Measurements from ENCODE around the gene ADD3. TPM values are rescaled to one million over a fixed set of nuclear protein-coding genes. Genes with fewer than 3 reads are reported as not detected.

ADD3 gene
- total and polyA plus RNA-seq, 8 donors: 31.9 to 83.3 (median 47.2) TPM

DNA sequence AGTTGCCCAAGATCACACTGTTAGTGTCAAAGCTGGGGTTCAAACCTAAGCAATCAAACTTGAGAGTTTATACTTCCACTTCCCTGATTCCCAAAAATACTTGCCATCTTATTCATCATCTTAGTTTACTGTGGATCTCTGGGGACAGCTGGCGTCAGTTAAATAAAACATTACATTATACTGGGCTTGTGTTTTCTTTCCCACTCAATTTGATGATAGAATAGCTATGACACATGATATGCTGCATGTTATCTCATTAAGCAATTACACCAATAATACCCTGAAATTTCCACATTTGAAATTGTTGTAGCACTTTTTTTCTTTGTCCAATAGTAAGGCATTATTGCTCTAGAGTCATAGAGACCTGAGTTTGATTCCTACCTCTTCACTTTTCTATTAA lies 136.7 kb downstream of the ADD3 start:
- Histone ChIP-seq H3K27me3 (no peaks in the 10 kb centered on the region), H3K36me3 (no peaks in the 10 kb centered on the region), H3K27ac (no peak overlapping the region), H3K4me1 (peaks cover 6 to 10% (median 9%) of the 10 kb centered on the region in 3 donors), H3K9me3 (no peaks in the 10 kb centered on the region), H3K4me3 (no peak overlapping the region)
- intact Hi-C loops (cut with DNase I): loop anchor here in 1 of 3 donors (10.0 kb wide), 1 partner anchor 50 kb away; no protein-coding TSS in a partner anchor
- 56 to 62% methylated on average over 1 of the region's 1 CpG for WGBS, 2 donors
- ATAC-seq (no peak), FAIRE-seq (no peak), DNase-seq (no peak)
- TF ChIP-seq, protein P1, sequence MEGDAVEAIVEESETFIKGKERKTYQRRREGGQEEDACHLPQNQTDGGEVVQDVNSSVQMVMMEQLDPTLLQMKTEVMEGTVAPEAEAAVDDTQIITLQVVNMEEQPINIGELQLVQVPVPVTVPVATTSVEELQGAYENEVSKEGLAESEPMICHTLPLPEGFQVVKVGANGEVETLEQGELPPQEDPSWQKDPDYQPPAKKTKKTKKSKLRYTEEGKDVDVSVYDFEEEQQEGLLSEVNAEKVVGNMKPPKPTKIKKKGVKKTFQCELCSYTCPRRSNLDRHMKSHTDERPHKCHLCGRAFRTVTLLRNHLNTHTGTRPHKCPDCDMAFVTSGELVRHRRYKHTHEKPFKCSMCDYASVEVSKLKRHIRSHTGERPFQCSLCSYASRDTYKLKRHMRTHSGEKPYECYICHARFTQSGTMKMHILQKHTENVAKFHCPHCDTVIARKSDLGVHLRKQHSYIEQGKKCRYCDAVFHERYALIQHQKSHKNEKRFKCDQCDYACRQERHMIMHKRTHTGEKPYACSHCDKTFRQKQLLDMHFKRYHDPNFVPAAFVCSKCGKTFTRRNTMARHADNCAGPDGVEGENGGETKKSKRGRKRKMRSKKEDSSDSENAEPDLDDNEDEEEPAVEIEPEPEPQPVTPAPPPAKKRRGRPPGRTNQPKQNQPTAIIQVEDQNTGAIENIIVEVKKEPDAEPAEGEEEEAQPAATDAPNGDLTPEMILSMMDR (IDR thresholded peaks at IDR 0.05): no peak

DNA sequence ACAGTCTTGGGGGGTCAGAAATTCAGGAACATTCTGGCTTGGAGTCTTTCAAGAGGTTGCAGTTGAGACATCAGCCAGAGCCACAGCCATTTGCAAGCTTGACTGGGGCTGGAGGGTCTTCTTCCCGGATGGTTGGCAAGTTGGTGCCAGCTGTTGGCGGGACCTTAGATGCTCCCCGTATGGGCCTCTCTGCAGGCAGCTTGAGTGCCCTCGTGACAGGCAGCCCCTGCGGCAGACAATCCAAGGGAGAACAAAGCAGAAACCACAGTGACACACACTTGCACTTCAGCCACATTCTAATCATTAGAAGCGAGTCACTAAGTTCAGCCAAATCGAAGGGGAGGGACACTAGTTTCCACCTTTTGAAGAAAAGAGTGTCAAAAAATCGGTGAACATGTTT lies 140.2 kb downstream of the ADD3 start:
- no peak overlapping the region for H3K27ac ChIP-seq
- TF ChIP-seq, protein P1 (IDR thresholded peaks at IDR 0.05): no peak
- WGBS, 2 donors: 58 to 68% methylated on average over 8 of the region's 8 CpGs
- no peak overlapping the region for H3K4me3 ChIP-seq
- DNase-seq: no peak
- H3K36me3 ChIP-seq: no peaks in the 10 kb centered on the region
- ATAC-seq: no peak
- intact Hi-C loops (cut with DNase I): loop anchor here in 1 of 3 donors (10.0 kb wide), 1 partner anchor 47 kb away; no protein-coding TSS in a partner anchor
- H3K4me1 ChIP-seq: no peaks in the 10 kb centered on the region
- no peaks in the 10 kb centered on the region for H3K27me3 ChIP-seq
- no peaks in the 10 kb centered on the region for H3K9me3 ChIP-seq
- FAIRE-seq: no peak

DNA sequence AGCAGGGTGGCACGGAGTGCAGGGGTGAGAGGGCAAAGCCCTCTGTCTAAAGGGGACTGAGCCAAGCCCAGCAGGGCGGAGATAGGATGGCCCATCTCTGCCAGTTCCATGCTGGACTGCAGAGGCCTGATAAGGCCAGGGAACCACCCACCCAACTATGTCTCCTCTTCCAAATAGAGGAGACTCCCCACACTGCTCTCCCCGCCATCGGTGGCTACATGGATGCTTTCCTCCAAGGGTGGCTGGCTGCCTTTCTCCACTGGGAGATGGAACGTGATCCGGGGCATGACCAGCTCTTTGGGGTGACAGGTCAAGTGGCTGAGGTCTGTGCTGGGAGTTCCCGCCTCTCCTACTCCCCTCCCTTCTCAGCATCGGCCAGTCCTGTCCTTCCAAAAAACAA lies 141.5 kb downstream of the ADD3 start:
- TF ChIP-seq, protein P1 (IDR thresholded peaks at IDR 0.05): no peak
- no peak for FAIRE-seq
- H3K4me3 ChIP-seq: no peak overlapping the region
- intact Hi-C loops (cut with DNase I): loop anchor here in 1 of 3 donors (10.0 kb wide), 1 partner anchor 46 kb away; no protein-coding TSS in a partner anchor
- H3K27ac ChIP-seq: no peak overlapping the region
- 76 to 85% methylated on average over 8 of the region's 8 CpGs for WGBS, 2 donors
- no peak for ATAC-seq
- H3K9me3 ChIP-seq: no peaks in the 10 kb centered on the region
- H3K4me1 ChIP-seq: no peaks in the 10 kb centered on the region
- H3K27me3 ChIP-seq: no peaks in the 10 kb centered on the region
- DNase-seq: no peak
- no peaks in the 10 kb centered on the region for H3K36me3 ChIP-seq

DNA sequence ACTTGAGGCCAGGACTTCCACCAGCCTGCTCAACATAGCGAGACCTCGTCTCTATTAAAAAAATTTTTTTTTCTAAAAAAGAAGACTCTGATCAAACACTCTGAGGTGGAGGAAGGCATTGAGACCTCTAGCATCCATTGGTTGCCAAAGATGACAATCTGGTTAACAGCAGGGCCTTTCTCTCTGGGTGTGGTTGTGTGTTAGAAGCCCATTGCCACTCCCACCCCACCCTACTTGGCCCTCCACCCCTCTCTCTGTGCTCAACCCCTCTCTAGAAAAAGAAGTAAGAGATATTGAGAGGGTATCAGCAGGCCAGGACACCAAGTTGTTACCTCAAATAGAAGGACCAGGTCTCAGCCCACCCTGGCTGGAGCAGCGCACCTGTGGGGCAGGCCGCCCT lies 142.3 kb downstream of the ADD3 start:
- H3K36me3 ChIP-seq: no peaks in the 10 kb centered on the region
- H3K9me3 ChIP-seq: no peaks in the 10 kb centered on the region
- intact Hi-C loops (cut with DNase I): no loop called here
- no peak overlapping the region for H3K27ac ChIP-seq
- H3K27me3 ChIP-seq: no peaks in the 10 kb centered on the region
- DNase-seq: no peak
- WGBS, 2 donors: 92 to 93% methylated on average over 4 of the region's 4 CpGs
- TF ChIP-seq, protein P1 (IDR thresholded peaks at IDR 0.05): no peak
- H3K4me3 ChIP-seq: no peak overlapping the region
- no peak for FAIRE-seq
- no peak for ATAC-seq
- no peaks in the 10 kb centered on the region for H3K4me1 ChIP-seq

DNA sequence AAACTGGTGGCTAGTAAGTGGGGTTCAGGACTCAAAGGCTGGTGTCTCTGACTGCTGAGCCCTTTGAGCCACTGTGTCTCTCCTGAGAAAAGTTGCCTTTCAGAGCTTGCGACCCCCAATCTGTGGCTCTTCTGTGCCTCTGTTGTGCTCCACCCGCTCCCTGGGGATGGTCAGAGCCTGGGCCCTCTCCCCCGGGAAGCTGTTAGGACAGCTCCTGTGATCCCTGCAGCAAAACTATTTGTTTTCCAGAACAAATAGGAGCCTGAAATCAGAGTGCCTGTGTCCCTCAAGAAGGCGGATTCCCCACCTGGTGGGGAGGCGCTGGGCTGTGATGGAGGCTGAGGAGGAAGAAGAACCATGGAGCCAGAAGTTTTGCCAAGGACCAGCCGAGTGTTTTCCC lies 143.2 kb downstream of the ADD3 start:
- FAIRE-seq (no peak), DNase-seq (no peak), ATAC-seq (no peak)
- Histone ChIP-seq H3K9me3 (no peaks in the 10 kb centered on the region), H3K27me3 (no peaks in the 10 kb centered on the region), H3K27ac (no peak overlapping the region), H3K4me3 (no peak overlapping the region), H3K36me3 (no peaks in the 10 kb centered on the region), H3K4me1 (no peaks in the 10 kb centered on the region)
- 76 to 80% methylated on average over 6 of the region's 6 CpGs for WGBS, 2 donors
- TF ChIP-seq, protein P1 (IDR thresholded peaks at IDR 0.05): no peak
- intact Hi-C loops (cut with DNase I): no loop called here

All from pancreas (tissue), 10 donors.